Left lung (tissue), 10 donors: Measurements from ENCODE around the gene KRT12. TPM values are rescaled to one million over a fixed set of nuclear protein-coding genes. Genes with fewer than 3 reads are reported as not detected.
A peak's percentile ranks its signal among the peaks of the same experiment; 100 is the strongest.
"Not testable (repeated sequence)": the region's sequence is repeated elsewhere in the genome, so short reads cannot be mapped to it uniquely, and the experiment has no call there.

ENCODE experiments used
- ATAC-seq: fragments of 200-7000 bp; cut with Tn5 transposase; one replicate; pipeline ENCODE4 v1.9.1; 2020; ENCODE audit warnings: moderate library complexity
- DNase-seq, 4 donors: peaks; one replicate each; pipeline ENCODE4 v3.0.0-alpha.2; 2013 to 2020
- H3K27ac ChIP-seq, 2 donors: fragments of 200-600 bp; sonication (generic) in 1 of 2; one replicate each; pipeline versions ENCODE4 v1.5.0 to v1.8.0; 2020 to 2021
- H3K27me3 ChIP-seq, 2 donors: fragments of 200-600 bp; sonication (generic) in 1 of 2; one replicate each; pipeline versions ENCODE4 v1.5.0 to v1.8.0; 2020 to 2021
- H3K36me3 ChIP-seq, 2 donors: fragments of 200-600 bp; sonication (generic) in 1 of 2; one replicate each; pipeline versions ENCODE4 v1.5.0 to v1.8.0; 2020 to 2021
- H3K4me1 ChIP-seq, 2 donors: fragments of 200-600 bp; one replicate each; pipeline ENCODE4 v1.8.0; 2021
- H3K4me3 ChIP-seq, 2 donors: fragments of 200-600 bp; sonication (generic) in 1 of 2; one replicate each; pipeline versions ENCODE4 v1.5.0 to v1.8.0; 2020 to 2021; ENCODE audit warnings: mild to moderate bottlenecking in 1 of 2
- H3K9me3 ChIP-seq, 2 donors: fragments of 200-600 bp; sonication (generic) in 1 of 2; one replicate each; pipeline versions ENCODE4 v1.5.0 to v1.8.0; 2020 to 2021
- CTCF ChIP-seq, 2 donors: fragments of 200-600 bp; sonication (generic) in 1 of 2; IDR thresholded peaks; one replicate each; pipeline versions ENCODE4 v1.5.0 to v1.8.0; 2021; ENCODE audit warnings: antibody characterized with exemption in 2 of 2
- intact Hi-C, 2 donors: fragments of 100-400 bp; cut with DNase I; formaldehyde crosslinking; loops; one replicate each; pipeline versions ENCODE4 v1.11.2 to v1.14.2; 2022
- polyA plus RNA-seq, 6 donors: library from polyadenylated mRNA; unstranded; fragments of 120-200 nt; gene quantifications; one replicate each; pipeline ENCODE4 v1.2.1, GENCODE V29; 2013; ENCODE audit not compliant: insufficient read length in 6 of 6
- total RNA-seq, 2 donors: library from RNA; stranded (reverse); fragmentation: NEBNext Ultra II Directional; extraction: Animal tissue kit (Norgen Biotek cat#: 25700); gene quantifications; one replicate each; pipeline ENCODE4 v1.2.1, GENCODE V29; 2021
- donor health status: DM: no; HTN: yes; CAD: no.
- donor health status: DM: no; HTN: no; CAD: no.

The KRT12 gene
- total and polyA plus RNA-seq, 8 donors, result 0.10 to 0.26 (median 0.21) TPM; not detected in 5

DNA sequence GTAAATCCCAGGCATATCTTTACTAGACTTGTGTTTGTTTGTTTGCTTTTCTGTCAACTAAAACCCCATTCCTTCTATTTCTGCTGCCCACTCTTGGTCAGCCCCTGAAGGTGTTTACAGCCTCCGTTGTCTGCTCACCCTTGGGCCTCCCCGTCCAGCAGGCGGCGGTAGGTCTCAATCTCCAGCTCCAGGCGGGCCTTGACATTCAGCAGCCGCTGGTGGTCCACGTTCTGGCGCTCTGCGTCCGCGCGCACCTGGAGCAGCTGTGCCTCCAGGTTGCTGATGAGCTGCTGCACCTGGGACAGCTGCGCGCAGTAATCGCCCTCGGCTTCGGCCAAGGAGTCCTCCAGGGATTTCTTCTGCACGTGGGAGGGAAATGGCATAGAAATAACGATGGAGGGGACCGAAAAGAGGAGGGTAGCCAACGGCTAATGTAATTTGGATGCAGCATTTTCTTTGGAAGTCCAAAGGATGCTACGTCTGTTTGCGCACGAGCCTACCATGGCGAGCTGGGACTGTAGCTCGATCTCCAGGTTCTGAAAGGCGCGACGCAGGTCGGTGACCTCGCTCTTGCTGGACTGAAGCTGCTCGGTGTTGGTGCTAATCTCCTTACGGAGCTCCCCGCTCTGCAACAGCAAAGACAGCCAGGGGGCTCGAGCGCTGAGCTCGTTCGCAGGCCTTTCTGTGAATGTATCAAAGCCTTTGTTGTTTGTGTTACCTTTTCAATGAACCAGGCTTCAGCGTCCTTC, 3.9 kb downstream of the KRT12 start:
- peak; percentile 38 for ATAC-seq
- DNase-seq, result peak in 2 of 4 donors; percentile 15 to 71
- no peak for TF ChIP-seq CTCF (IDR thresholded peaks at IDR 0.05)

GRCh38 chr17:40859536-40859935, 7.5 kb downstream of the KRT12 start:
- DNase-seq, result no peak
- no peaks in the 10 kb centered on the region for H3K9me3 ChIP-seq
- H3K36me3 ChIP-seq, result no peaks in the 10 kb centered on the region
- no peak for ATAC-seq
- H3K4me1 ChIP-seq, result peaks cover 0 to 2% of the 10 kb centered on the region in 2 donors
- H3K27me3 ChIP-seq, result peaks cover 0 to 17% of the 10 kb centered on the region in 2 donors
- no peak overlapping the region for H3K27ac ChIP-seq
- intact Hi-C loops, result no loop called here
- no peak overlapping the region for H3K4me3 ChIP-seq
- TF ChIP-seq CTCF (IDR thresholded peaks at IDR 0.05), result no peak

More for the DNA sequence above, 3.9 kb downstream of the KRT12 start:
- no peak overlapping the region for H3K4me3 ChIP-seq
- no peaks in the 10 kb centered on the region for H3K9me3 ChIP-seq
- H3K27me3 ChIP-seq, result peaks cover 0 to 17% of the 10 kb centered on the region in 2 donors
- intact Hi-C loops, result no loop called here
- no peaks in the 10 kb centered on the region for H3K36me3 ChIP-seq
- H3K27ac ChIP-seq, result no peak overlapping the region
- no peaks in the 10 kb centered on the region for H3K4me1 ChIP-seq

DNA sequence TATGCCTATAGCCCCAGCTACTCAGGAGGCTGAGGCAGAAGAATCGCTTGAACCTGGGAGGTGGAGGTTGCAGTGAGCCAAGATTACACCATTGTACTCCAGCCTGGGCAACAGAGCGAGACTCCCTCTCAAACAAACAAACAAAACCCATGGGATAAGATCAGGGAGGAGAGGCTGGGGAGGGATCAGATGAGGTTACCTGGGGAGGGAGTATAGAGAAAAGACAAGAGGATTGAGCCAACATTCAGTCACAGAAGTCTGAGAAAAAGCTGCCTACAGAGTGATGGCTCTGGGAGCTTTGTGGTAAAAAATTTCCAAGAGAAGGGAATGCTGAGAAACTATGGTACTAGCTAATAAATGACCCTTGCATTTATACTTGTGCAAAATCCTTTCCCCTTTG, 8.4 kb downstream of the KRT12 start:
- intact Hi-C loops, H3K27ac ChIP-seq, ATAC-seq, H3K4me1 ChIP-seq, H3K36me3 ChIP-seq, DNase-seq, H3K9me3 ChIP-seq, H3K4me3 ChIP-seq: not testable (repeated sequence)
- H3K27me3 ChIP-seq, result peaks cover 0 to 17% of the 10 kb centered on the region in 2 donors

- no peak for TF ChIP-seq CTCF (IDR thresholded peaks at IDR 0.05)
- no peak overlapping the region for H3K4me3 ChIP-seq
- H3K27me3 ChIP-seq, result peaks cover 0 to 7% of the 10 kb centered on the region in 2 donors
- peaks cover 0 to 9% of the 10 kb centered on the region in 2 donors for H3K4me1 ChIP-seq
- no peak for DNase-seq
- intact Hi-C loops, result no loop called here
- no peak overlapping the region for H3K27ac ChIP-seq
- H3K36me3 ChIP-seq, result no peaks in the 10 kb centered on the region
- no peak for ATAC-seq
- no peaks in the 10 kb centered on the region for H3K9me3 ChIP-seq
Measured at GRCh38 chr17:40857535-40857934, 9.5 kb downstream of the KRT12 start.

- ATAC-seq (peak; percentile 73), DNase-seq (no peak)
- Histone ChIP-seq H3K4me1 (peaks cover 0 to 9% of the 10 kb centered on the region in 2 donors), H3K36me3 (no peaks in the 10 kb centered on the region), H3K27ac (no peak overlapping the region), H3K27me3 (no peaks in the 10 kb centered on the region), H3K4me3 (no peak overlapping the region), H3K9me3 (no peaks in the 10 kb centered on the region)
- intact Hi-C loops, result no loop called here
- no peak for TF ChIP-seq CTCF (IDR thresholded peaks at IDR 0.05)
Measured at GRCh38 chr17:40854175-40854814, 12.7 kb downstream of the KRT12 start.
